Activated CD4-positive, alpha-beta T cell treated with anti-CD3 and anti-CD28 coated beads for 24 hours (primary cell): ENCODE data around the gene MIAT.

Experiments
- DNase-seq, 2 donors: peaks; one replicate each; pipeline ENCODE4 v3.0.0-alpha.2; 2020; ENCODE audit warnings: low read depth in 2 of 2

The MIAT gene

GRCh38 chr22:26669060-26669481, 11.7 kb downstream of the MIAT start:
- no peak for DNase-seq

GRCh38 chr22:26670459-26670858, 13.1 kb downstream of the MIAT start:
- DNase-seq = no peak

- DNase-seq = peak; percentile 38 to 49
These were observed 14.1 kb downstream of the MIAT start for GRCh38 chr22:26671317-26672059.

GRCh38 chr22:26672060-26672471, 14.7 kb downstream of the MIAT start:
- DNase-seq = no peak

- DNase-seq = peak; percentile 89
These were observed 15.4 kb downstream of the MIAT start for GRCh38 chr22:26672590-26673468.

GRCh38 chr22:26673486-26673885, 16.1 kb downstream of the MIAT start:
- no peak for DNase-seq

- DNase-seq = no peak
These were observed 17.1 kb downstream of the MIAT start for GRCh38 chr22:26674211-26675190.

- no peak for DNase-seq
These were observed 18.4 kb downstream of the MIAT start for GRCh38 chr22:26675687-26676268.

GRCh38 chr22:26677217-26677616, 19.8 kb downstream of the MIAT start:
- DNase-seq = no peak

GRCh38 chr22:26679003-26679629, 21.7 kb downstream of the MIAT start:
- peak; percentile 54 to 67 for DNase-seq

- DNase-seq = no peak
These were observed 23.1 kb downstream of the MIAT start for GRCh38 chr22:26680485-26680884.

- no peak for DNase-seq
These were observed 24.0 kb downstream of the MIAT start for GRCh38 chr22:26681395-26681821.

GRCh38 chr22:26684168-26684567, 26.8 kb downstream of the MIAT start:
- no peak for DNase-seq

- DNase-seq = no peak
These were observed 28.2 kb downstream of the MIAT start for GRCh38 chr22:26685601-26686000.

GRCh38 chr22:26687439-26687838, 30.1 kb downstream of the MIAT start:
- DNase-seq = no peak

- DNase-seq = no peak
These were observed 32.3 kb downstream of the MIAT start for GRCh38 chr22:26689513-26690301.

- DNase-seq = no peak
These were observed 33.4 kb downstream of the MIAT start for GRCh38 chr22:26690654-26691376.

- no peak for DNase-seq
These were observed 34.0 kb downstream of the MIAT start for GRCh38 chr22:26691377-26691716.

GRCh38 chr22:26692215-26692614, 34.8 kb downstream of the MIAT start:
- DNase-seq = no peak
